Vagina (tissue), 2 donors: Measurements from ENCODE around the gene ALK. TPM values are rescaled to one million over a fixed set of nuclear protein-coding genes. Genes with fewer than 3 reads are reported as not detected.

Experiments used
- DNase-seq, 2 donors: peaks; one replicate each; pipeline ENCODE4 v3.0.0-alpha.2; 2017; ENCODE audit errors: extremely low spot score in 2 of 2
- H3K27ac ChIP-seq: fragments of 200-600 bp; sonication (generic); one replicate; pipeline ENCODE4 v1.5.1; 2019
- H3K27me3 ChIP-seq: fragments of 200-600 bp; sonication (generic); one replicate; pipeline ENCODE4 v1.5.1; 2019
- H3K36me3 ChIP-seq, 2 donors: fragments of 200-600 bp; sonication (generic); one replicate each; pipeline ENCODE4 v1.5.1; 2017 to 2019
- H3K4me1 ChIP-seq: fragments of 200-600 bp; sonication (generic); one replicate; pipeline ENCODE4 v1.5.1; 2019
- H3K4me3 ChIP-seq, 2 donors: fragments of 200-600 bp; sonication (generic); 1 replicate in 1 of 2; 2 replicates in 1 of 2; pipeline ENCODE4 v1.5.1; 2016 to 2019
- H3K9me3 ChIP-seq: fragments of 200-600 bp; sonication (generic); one replicate; pipeline ENCODE4 v1.5.1; 2019
- CTCF ChIP-seq, 3 experiments: fragments of 450-650 bp in 2 of 3; fragments of 200-600 bp in 1 of 3; sonication (generic) in 1 of 3; IDR thresholded peaks; one replicate each; pipeline ENCODE4 v1.5.1; 2017 to 2019; ENCODE audit warnings: antibody characterized with exemption in 3 of 3, mild to moderate bottlenecking in 2 of 3, moderate library complexity in 2 of 3
- POLR2A ChIP-seq, 2 donors: fragments of 450-650 bp; IDR thresholded peaks; one replicate each; pipeline ENCODE4 v1.6.1; 2017; ENCODE audit warnings: antibody characterized with exemption in 2 of 2, mild to moderate bottlenecking in 2 of 2, moderate library complexity in 2 of 2
- POLR2AphosphoS5 ChIP-seq, 2 donors: sonication (generic); formaldehyde crosslinking; IDR thresholded peaks; one replicate each; pipeline ENCODE4 v1.9.0; 2017; ENCODE audit warnings: antibody characterized with exemption in 2 of 2, mild to moderate bottlenecking in 2 of 2, low read depth in 1 of 2; ENCODE audit not compliant: insufficient read depth in 1 of 2
- intact Hi-C: fragments of 100-400 bp; cut with DNase I; formaldehyde crosslinking; loops from one replicate; pipeline ENCODE4 v1.15.1; 2023
- total RNA-seq: library from RNA; depleted of rRNA; stranded (reverse); fragments of >200 nt; gene quantifications from one replicate; pipeline ENCODE4 v1.2.3, GENCODE V29; 2016

Gene ALK
- total RNA-seq, 1 donor from 2014 or later, result 0.74 TPM

- H3K27ac ChIP-seq, result no peak overlapping the region
- no peak for DNase-seq
- TF ChIP-seq CTCF (IDR thresholded peaks at IDR 0.05) (no peak), POLR2AphosphoS5 (IDR thresholded peaks at IDR 0.05; ENCODE audit: insufficient read depth in 1 of 2, low read depth in 1 of 2) (no peak), POLR2A (IDR thresholded peaks at IDR 0.05) (no peak)
- H3K36me3 ChIP-seq, result no peaks in the 10 kb centered on the region
- H3K4me3 ChIP-seq, result no peak overlapping the region
- intact Hi-C loops, result loop anchor here (5.0 kb wide), 1 partner anchor 418 kb away; no protein-coding TSS in a partner anchor
- no peaks in the 10 kb centered on the region for H3K27me3 ChIP-seq
- no peaks in the 10 kb centered on the region for H3K4me1 ChIP-seq
- no peaks in the 10 kb centered on the region for H3K9me3 ChIP-seq
These were observed 546.6 kb downstream of the ALK start for GRCh38 chr2:29374823-29375222.

DNA sequence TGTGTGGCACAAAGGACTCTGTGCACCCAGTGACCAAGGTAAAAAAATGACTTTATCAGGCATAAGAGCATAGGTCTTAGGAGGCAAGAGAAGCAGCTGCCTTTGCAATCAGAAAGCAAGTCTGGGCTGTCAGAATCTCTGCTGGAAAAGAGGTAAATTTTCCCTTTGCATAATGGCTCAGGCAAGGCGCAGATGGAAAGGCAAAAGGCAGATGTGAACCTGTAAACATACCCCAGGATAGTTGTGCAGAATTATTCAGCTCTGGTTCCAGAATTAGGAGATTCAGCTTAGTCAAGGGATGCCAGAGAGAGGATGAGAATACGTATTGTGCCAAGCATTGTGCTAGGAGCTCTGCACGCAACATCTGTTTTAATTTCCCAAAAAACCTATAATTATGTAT lies 547.5 kb downstream of the ALK start:
- no peak overlapping the region for H3K27ac ChIP-seq
- H3K36me3 ChIP-seq, result no peaks in the 10 kb centered on the region
- TF ChIP-seq POLR2A (IDR thresholded peaks at IDR 0.05) (no peak), CTCF (IDR thresholded peaks at IDR 0.05) (no peak), POLR2AphosphoS5 (IDR thresholded peaks at IDR 0.05; ENCODE audit: insufficient read depth in 1 of 2, low read depth in 1 of 2) (no peak)
- H3K4me3 ChIP-seq, result no peak overlapping the region
- H3K4me1 ChIP-seq, result no peaks in the 10 kb centered on the region
- DNase-seq, result no peak
- no peaks in the 10 kb centered on the region for H3K27me3 ChIP-seq
- intact Hi-C loops, result no loop called here
- no peaks in the 10 kb centered on the region for H3K9me3 ChIP-seq

GRCh38 chr2:29372185-29372584 lies 549.2 kb downstream of the ALK start:
- no peak for TF ChIP-seq POLR2AphosphoS5 (IDR thresholded peaks at IDR 0.05; ENCODE audit: insufficient read depth in 1 of 2, low read depth in 1 of 2)
- no peaks in the 10 kb centered on the region for H3K9me3 ChIP-seq
- no peaks in the 10 kb centered on the region for H3K27me3 ChIP-seq
- no peak overlapping the region for H3K27ac ChIP-seq
- intact Hi-C loops, result no loop called here
- H3K36me3 ChIP-seq, result no peaks in the 10 kb centered on the region
- DNase-seq, result no peak
- no peaks in the 10 kb centered on the region for H3K4me1 ChIP-seq
- no peak overlapping the region for H3K4me3 ChIP-seq

DNA sequence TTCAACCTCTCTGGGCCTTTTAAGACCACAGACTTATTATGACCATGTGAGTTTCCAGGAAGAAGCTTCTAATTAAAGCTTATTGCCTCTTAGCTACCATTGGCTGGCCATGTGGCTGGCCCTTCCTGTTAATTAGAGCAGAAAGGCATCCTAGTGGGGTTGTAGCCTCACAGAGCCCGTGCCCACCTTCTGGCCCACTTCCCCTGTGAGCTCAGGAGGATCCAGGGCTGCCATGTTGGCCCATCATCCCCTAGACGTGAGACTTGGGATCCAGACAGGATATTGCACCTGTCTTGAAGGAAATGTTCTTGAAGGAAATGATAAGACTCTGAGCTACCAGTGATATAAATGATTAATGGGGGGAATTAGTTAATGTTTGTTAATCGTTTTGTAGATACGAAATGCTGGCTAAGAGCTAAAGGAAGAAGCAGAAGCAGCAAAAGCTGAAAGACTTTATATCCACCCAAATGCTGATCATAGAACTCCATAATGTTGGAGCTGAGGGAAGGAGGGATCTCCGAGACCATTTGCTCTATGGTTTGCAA lies 550.7 kb downstream of the ALK start:
- no peak for DNase-seq
- intact Hi-C loops, result no loop called here
- TF ChIP-seq POLR2AphosphoS5 (IDR thresholded peaks at IDR 0.05; ENCODE audit: insufficient read depth in 1 of 2, low read depth in 1 of 2), result no peak
- TF ChIP-seq POLR2A (IDR thresholded peaks at IDR 0.05), result no peak
- no peak for TF ChIP-seq CTCF (IDR thresholded peaks at IDR 0.05)

DNA sequence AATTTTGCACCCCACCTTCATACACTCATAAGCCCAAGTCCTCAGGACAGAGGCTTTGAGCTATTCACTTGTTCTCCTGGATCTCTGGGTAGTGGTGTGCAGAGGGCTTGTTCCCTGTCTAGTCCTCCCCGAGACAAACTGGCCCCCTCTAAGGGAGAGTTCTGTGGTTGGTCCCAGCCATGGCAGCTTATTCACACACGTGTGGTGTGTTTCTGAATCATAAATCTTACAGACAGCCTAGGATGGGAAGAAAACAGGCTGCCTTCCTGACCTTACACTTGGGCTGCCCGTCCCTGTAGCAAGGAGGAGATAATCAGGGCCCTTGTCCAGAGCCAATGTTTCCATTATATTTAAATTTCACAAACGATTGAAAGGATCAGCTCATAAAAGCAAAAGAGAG lies 551.2 kb downstream of the ALK start:
- H3K4me1 ChIP-seq, result no peaks in the 10 kb centered on the region
- no peak overlapping the region for H3K4me3 ChIP-seq
- H3K9me3 ChIP-seq, result no peaks in the 10 kb centered on the region
- no peak overlapping the region for H3K27ac ChIP-seq
- no peak for TF ChIP-seq POLR2A (IDR thresholded peaks at IDR 0.05)
- no peak for TF ChIP-seq POLR2AphosphoS5 (IDR thresholded peaks at IDR 0.05; ENCODE audit: insufficient read depth in 1 of 2, low read depth in 1 of 2)
- no peak for TF ChIP-seq CTCF (IDR thresholded peaks at IDR 0.05)
- no peaks in the 10 kb centered on the region for H3K36me3 ChIP-seq
- H3K27me3 ChIP-seq, result no peaks in the 10 kb centered on the region
- intact Hi-C loops, result no loop called here
- DNase-seq, result no peak

More for the DNA sequence above, 550.7 kb downstream of the ALK start:
- Histone ChIP-seq H3K27me3 (no peaks in the 10 kb centered on the region), H3K9me3 (no peaks in the 10 kb centered on the region), H3K36me3 (no peaks in the 10 kb centered on the region), H3K27ac (no peak overlapping the region), H3K4me3 (no peak overlapping the region), H3K4me1 (no peaks in the 10 kb centered on the region)
